MCF 10A (cell line): ENCODE data around the gene TRPM5. TPM values are rescaled to one million over a fixed set of nuclear protein-coding genes. Genes with fewer than 3 reads are reported as not detected.

Source experiments
- BruUV-seq: library from RNA; stranded (reverse); fragments of 400-500 nt; replicated peaks from 2 replicates; lab custom pipeline; 2021; lab: Mats Ljungman, UMichigan
- CTCF ChIA-PET: fragments of 300-600 bp; sonication (Branson Sonifier 250); formaldehyde crosslinking; extraction: SDS; loops from one replicate; lab custom pipeline; 2021; ENCODE audit warnings: antibody characterized with exemption, inconsistent platforms; lab: Yijun Ruan, JAX
- POLR2A ChIA-PET: fragments of 300-600, 350-650 bp; sonication (Branson Sonifier 250); formaldehyde crosslinking; extraction: SDS; loops from one replicate; lab custom pipeline; 2020; ENCODE audit warnings: antibody characterized with exemption, inconsistent platforms; lab: Yijun Ruan, JAX
- DNase-seq: peaks from one replicate; pipeline ENCODE4 v3.0.0-alpha.2; 2018; ENCODE audit not compliant: unreplicated experiment
- H3K27ac Mint-ChIP-seq: one replicate; pipeline ENCODE4 v1.8.0; 2022; ENCODE audit warnings: mild to moderate bottlenecking, low read depth, mixed read lengths; ENCODE audit not compliant: unreplicated experiment
- H3K27me3 Mint-ChIP-seq: one replicate; pipeline ENCODE4 v1.8.0; 2022; ENCODE audit warnings: mixed read lengths; ENCODE audit not compliant: insufficient read depth, unreplicated experiment
- H3K36me3 Mint-ChIP-seq: one replicate; pipeline ENCODE4 v1.8.0; 2022; ENCODE audit warnings: mild to moderate bottlenecking, moderate library complexity, mixed read lengths; ENCODE audit not compliant: insufficient read depth, unreplicated experiment
- H3K4me1 Mint-ChIP-seq: one replicate; pipeline ENCODE4 v1.8.0; 2022; ENCODE audit warnings: mixed read lengths; ENCODE audit not compliant: insufficient read depth, unreplicated experiment
- H3K4me3 Mint-ChIP-seq: one replicate; pipeline ENCODE4 v1.8.0; 2022; ENCODE audit warnings: mild to moderate bottlenecking, moderate library complexity, mixed read lengths; ENCODE audit not compliant: unreplicated experiment
- H3K9me3 Mint-ChIP-seq: one replicate; pipeline ENCODE4 v1.8.0; 2022; ENCODE audit warnings: mixed read lengths; ENCODE audit not compliant: unreplicated experiment
- CTCF ChIP-seq: fragments of 200-600 bp; IDR thresholded peaks from one replicate; pipeline ENCODE4 v1.8.0; 2022; ENCODE audit warnings: antibody characterized with exemption, mild to moderate bottlenecking; ENCODE audit not compliant: unreplicated experiment
- intact Hi-C: fragments of 100-400 bp; cut with micrococcal nuclease; formaldehyde crosslinking; loops from 2 replicates; pipeline ENCODE4 v1.14.1; 2022
- total RNA-seq: library from RNA; stranded (reverse); gene quantifications from 2 replicates; pipeline ENCODE4 v1.2.3, GENCODE V29; 2022

TRPM5 gene
- total RNA-seq, 1 experiment from 2014 or later: not detected

- H3K4me3 Mint-ChIP-seq: no peak overlapping the region
- no peaks in the 10 kb centered on the region for H3K36me3 Mint-ChIP-seq
- no peaks in the 10 kb centered on the region for H3K9me3 Mint-ChIP-seq
- no peaks in the 10 kb centered on the region for H3K4me1 Mint-ChIP-seq
- intact Hi-C loops: no loop called here
- POLR2A ChIA-PET: interaction anchor here (0.6 kb wide), 1 partner anchor 104 kb away, joined by 4 read pairs; no protein-coding TSS in a partner anchor
- no peak for TF ChIP-seq CTCF
- no peaks in the 10 kb centered on the region for H3K27me3 Mint-ChIP-seq
- DNase-seq: no peak
- no peak overlapping the region for H3K27ac Mint-ChIP-seq
- no TSS peak for BruUV-seq
- CTCF ChIA-PET: interaction anchor here (0.5 kb wide), 1 partner anchor 135 kb away, joined by 3 read pairs; no protein-coding TSS in a partner anchor
Measured at GRCh38 chr11:2466069-2466801, 21.9 kb upstream of the TRPM5 start.

DNA sequence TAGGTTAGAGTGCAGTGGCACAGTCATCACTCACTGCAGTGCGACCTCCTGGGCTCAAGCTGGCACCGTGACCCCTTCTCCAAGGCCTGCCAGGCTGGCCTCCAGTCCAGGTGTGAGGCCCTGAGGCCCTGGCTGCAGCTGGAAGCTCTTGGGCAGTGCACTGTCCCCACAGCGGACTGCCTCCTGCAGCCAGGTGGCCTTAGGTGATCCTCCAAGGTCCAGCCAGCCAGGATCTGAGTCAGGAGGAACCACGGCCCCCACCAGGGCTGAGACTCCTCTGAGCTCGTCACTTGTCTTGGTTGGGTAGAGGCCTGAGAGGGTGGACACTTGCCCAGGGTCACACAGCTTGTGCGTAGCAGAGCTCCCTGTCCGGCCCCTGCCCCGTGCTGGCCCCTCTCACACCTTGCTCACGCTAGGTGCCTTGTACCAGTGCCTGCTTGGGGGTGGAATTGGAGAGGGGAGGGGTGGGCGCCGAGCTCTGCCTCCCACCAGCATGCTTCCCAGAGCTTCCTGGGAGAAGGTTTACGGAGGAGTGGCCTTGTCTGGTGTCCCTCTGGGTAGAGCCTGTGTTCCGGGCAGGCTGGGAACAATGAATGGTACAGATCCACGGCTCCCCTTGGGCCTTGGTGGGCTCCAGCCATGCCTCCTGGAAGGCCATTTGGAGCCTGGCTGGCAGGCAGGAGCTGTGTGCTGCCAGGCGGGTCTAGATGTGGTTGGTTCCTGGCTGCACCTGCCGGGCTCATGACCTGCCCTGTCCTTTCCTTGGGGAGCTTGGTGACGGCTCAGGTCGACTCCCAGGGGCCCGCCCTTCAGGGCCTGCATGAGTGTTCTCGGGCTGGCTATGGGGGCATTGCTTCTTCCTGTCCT lies 21.1 kb upstream of the TRPM5 start:
- no peaks in the 10 kb centered on the region for H3K27me3 Mint-ChIP-seq
- no TSS peak for BruUV-seq
- no peak for DNase-seq
- no peak overlapping the region for H3K27ac Mint-ChIP-seq
- no peaks in the 10 kb centered on the region for H3K4me1 Mint-ChIP-seq
- no peaks in the 10 kb centered on the region for H3K36me3 Mint-ChIP-seq
- POLR2A ChIA-PET: interaction anchor here (0.6 kb wide), 1 partner anchor 105 kb away, joined by 4 read pairs; no protein-coding TSS in a partner anchor
- intact Hi-C loops: no loop called here
- no peaks in the 10 kb centered on the region for H3K9me3 Mint-ChIP-seq
- no peak overlapping the region for H3K4me3 Mint-ChIP-seq
- CTCF ChIA-PET: no interaction called here
- TF ChIP-seq CTCF: no peak

DNA sequence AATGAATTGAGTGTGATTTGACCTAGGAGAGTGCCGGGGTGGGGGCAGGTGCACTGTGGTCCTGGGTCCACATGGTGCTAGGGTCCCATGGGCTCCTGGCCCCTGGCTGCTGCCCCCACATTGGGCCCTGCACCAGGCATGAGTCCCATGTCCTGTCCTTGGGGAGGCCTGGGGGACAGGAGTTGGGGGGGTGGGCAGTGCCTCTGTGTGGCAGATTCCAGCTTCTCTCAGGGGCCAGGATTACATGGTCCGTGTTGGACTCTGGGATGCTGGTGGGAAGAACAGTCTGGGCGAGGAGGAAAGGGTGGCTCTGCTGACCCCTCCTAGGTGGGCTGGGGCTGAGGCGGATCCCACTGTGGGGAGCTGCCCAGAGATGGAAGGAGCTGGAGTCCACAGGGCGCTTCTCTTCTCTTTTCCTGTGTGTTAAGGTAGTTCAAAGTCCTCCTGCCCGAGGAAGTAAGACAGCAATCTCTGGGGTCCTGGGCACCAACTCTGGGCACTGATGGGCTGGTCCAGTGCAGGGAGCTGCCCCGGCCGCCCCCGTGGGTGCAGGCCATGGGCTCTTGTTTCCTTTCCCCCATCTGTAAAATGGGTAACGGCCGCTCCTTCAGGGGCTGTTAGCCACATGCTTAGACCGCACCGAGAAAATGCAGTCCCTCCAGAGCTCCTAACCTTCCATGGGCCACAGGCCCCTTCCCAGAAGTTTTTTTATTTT lies 20.3 kb upstream of the TRPM5 start:
- ChIA-PET POLR2A (no interaction called here), CTCF (no interaction called here)
- Mint-ChIP-seq H3K27me3 (no peaks in the 10 kb centered on the region), H3K4me1 (no peaks in the 10 kb centered on the region), H3K27ac (no peak overlapping the region), H3K9me3 (no peaks in the 10 kb centered on the region), H3K36me3 (no peaks in the 10 kb centered on the region), H3K4me3 (no peak overlapping the region)
- BruUV-seq: no TSS peak
- DNase-seq: no peak
- TF ChIP-seq CTCF: no peak
- intact Hi-C loops: no loop called here
